Heart left ventricle (tissue), 16 donors: ENCODE measurements around the gene ADARB1. TPM values are rescaled to one million over a fixed set of nuclear protein-coding genes. Genes with fewer than 3 reads are reported as not detected.

ENCODE experiments used
- ATAC-seq, 4 donors: fragments of 200-7000 bp; cut with Tn5 transposase; one replicate each; pipeline ENCODE4 v1.9.1; 2020 to 2022; ENCODE audit warnings: moderate library complexity in 4 of 4, mild to moderate bottlenecking in 3 of 4, moderate number of reproducible peaks in 1 of 4
- DNase-seq, 5 donors: peaks; one replicate each; pipeline ENCODE4 v3.0.0-alpha.2; 2020
- H3K27ac ChIP-seq, 12 donors: fragments of 200-600 bp; sonication (generic) in 4 of 12; one replicate each; pipeline versions ENCODE4 v1.5.0 to v1.8.0; 2016 to 2022; ENCODE audit warnings: mild to moderate bottlenecking in 2 of 12
- H3K27me3 ChIP-seq, 9 donors: fragments of 200-600 bp; sonication (generic) in 2 of 9; one replicate each; pipeline versions ENCODE4 v1.5.1 to v1.8.0; 2016 to 2022; ENCODE audit warnings: mild to moderate bottlenecking in 3 of 9
- H3K36me3 ChIP-seq, 9 donors: fragments of 200-600 bp; sonication (generic) in 2 of 9; one replicate each; pipeline versions ENCODE4 v1.5.0 to v1.8.0; 2018 to 2022; ENCODE audit warnings: mild to moderate bottlenecking in 2 of 9
- H3K4me1 ChIP-seq, 12 donors: fragments of 200-600 bp; sonication (generic) in 4 of 12; one replicate each; pipeline versions ENCODE4 v1.5.0 to v1.8.0; 2016 to 2022; ENCODE audit warnings: mild to moderate bottlenecking in 3 of 12
- H3K4me3 ChIP-seq, 12 donors: fragments of 200-600 bp; sonication (generic) in 4 of 12; one replicate each; pipeline versions ENCODE4 v1.5.0 to v1.8.0; 2017 to 2022; ENCODE audit warnings: mild to moderate bottlenecking in 9 of 12, moderate library complexity in 4 of 12
- H3K9me3 ChIP-seq, 12 donors: fragments of 200-600 bp; sonication (generic) in 4 of 12; one replicate each; pipeline versions ENCODE4 v1.5.0 to v1.8.0; 2016 to 2022; ENCODE audit warnings: mild to moderate bottlenecking in 1 of 12
- CTCF ChIP-seq, 12 donors: fragments of 200-600 bp; sonication (generic) in 4 of 12; IDR thresholded peaks; one replicate each; pipeline versions ENCODE4 v1.5.0 to v1.8.0; 2018 to 2022; ENCODE audit warnings: antibody characterized with exemption in 12 of 12, mild to moderate bottlenecking in 5 of 12
- POLR2A ChIP-seq, 2 donors: fragments of 450-650 bp; IDR thresholded peaks; one replicate each; pipeline ENCODE4 v1.6.1; 2017; ENCODE audit warnings: antibody characterized with exemption in 2 of 2, mild to moderate bottlenecking in 2 of 2, moderate library complexity in 2 of 2
- WGBS, 4 donors: extraction: QIAGEN DNeasy Blood & Tissue Kit in 2 of 4; methylation state at CpG; one replicate each; pipeline versions ENCODE4 v1.1.5 to v1.1.7; 2013 to 2018; 5-methylcytosine and 5-hydroxymethylcytosine counted together
- intact Hi-C, 10 donors: fragments of 100-400 bp; cut with DNase I; formaldehyde crosslinking; loops; one replicate each; pipeline versions ENCODE4 v1.11.1 to v1.14.2; 2022
- polyA plus RNA-seq, 2 donors: library from polyadenylated mRNA; stranded (reverse); fragments of 200-250 nt; gene quantifications; one replicate each; pipeline ENCODE4 v1.2.3, GENCODE V29; 2013
- total RNA-seq, 9 donors: library from RNA; depleted of rRNA in 2 of 9; stranded (reverse); fragments of >200 nt in 2 of 9; fragmentation: NEBNext Ultra II Directional in 3 of 9; extraction: Animal tissue kit (Norgen Biotek cat#: 25700) in 3 of 9; gene quantifications; one replicate each; pipeline versions ENCODE4 v1.1.0 to v1.2.4, GENCODE V29; 2016 to 2023
- donor health status: ischemic (EF 13 %, LVEDD 7.1; RV severe dilation, severe dysfunction).
- donor health status: healthy with polysubstance abuse.
- donor health status: DM: no; HTN: yes; CAD: no.
- donor health status: DM: no; HTN: no; CAD: no.
- donor health status: ischemic (EF 25% LVEDD 6.9; RV normal size, moderate dysfunction).
- donor health status: ischemic (EF 25% LVEDD 5.7; RV mildly dilated, moderate dysfunction).
- donor health status: healthy.
- donor health status: DM: yes; HTN: yes; CAD: no.
- donor health status: ischemic (EF 35%, LVEDD 5.7; RV mildly dilated, moderate dysfunction).
- donor health status: nonischemic (EF 11% LVEDD 7.7; RV severe dilation, severe dysfunction).
- donor health status: DM: yes; HTN: yes; CAD: no.
- donor health status: PGD.
- donor health status: ischemic (EF 29% LVEDD 5.4; RV normal size, mild dysfunction).
- donor health status: nonischemic (EF 23%, LVEDD 6.1; RV moderate dilation, normal function).

The ADARB1 gene
- total and polyA plus RNA-seq, 11 donors, result 6.9 to 16.3 (median 12.0) TPM

GRCh38 chr21:45035477-45035848, 38.9 kb upstream of the ADARB1 start:
- no peak for ATAC-seq
- Histone ChIP-seq H3K4me3 (no peak overlapping the region), H3K9me3 (peaks cover 0 to 16% (median 11%) of the 10 kb centered on the region in 12 donors), H3K36me3 (no peaks in the 10 kb centered on the region), H3K27ac (no peak overlapping the region), H3K4me1 (peaks cover 5 to 43% (median 25%) of the 10 kb centered on the region in 12 donors), H3K27me3 (no peaks in the 10 kb centered on the region)
- DNase-seq, result no peak
- WGBS, 4 donors, result 82 to 93% (median 86%) methylated on average over 8 of the region's 8 CpGs
- intact Hi-C loops, result loop anchor here in 1 of 10 donors (2.0 kb wide), 1 partner anchor 43 kb away; no protein-coding TSS in a partner anchor
- TF ChIP-seq POLR2A (IDR thresholded peaks at IDR 0.05) (no peak), CTCF (IDR thresholded peaks at IDR 0.05) (no peak)

- intact Hi-C loops, result no loop called here
- H3K4me1 ChIP-seq, result peaks cover 3 to 42% (median 21%) of the 10 kb centered on the region in 12 donors
- DNase-seq, result no peak
These were observed 37.8 kb upstream of the ADARB1 start for GRCh38 chr21:45036630-45037029.

GRCh38 chr21:45037986-45038385, 36.4 kb upstream of the ADARB1 start:
- peaks cover 3 to 39% (median 18%) of the 10 kb centered on the region in 12 donors for H3K4me1 ChIP-seq
- TF ChIP-seq CTCF (IDR thresholded peaks at IDR 0.05) (no peak), POLR2A (IDR thresholded peaks at IDR 0.05) (no peak)
- WGBS, 4 donors, result 82 to 90% (median 87%) methylated on average over 9 of the region's 9 CpGs

More at GRCh38 chr21:45036630-45037029, 37.8 kb upstream of the ADARB1 start:
- TF ChIP-seq CTCF (IDR thresholded peaks at IDR 0.05), result no peak
- TF ChIP-seq POLR2A (IDR thresholded peaks at IDR 0.05), result no peak
- H3K27ac ChIP-seq, result no peak overlapping the region
- H3K4me3 ChIP-seq, result no peak overlapping the region
- H3K9me3 ChIP-seq, result peaks cover 0 to 16% (median 11%) of the 10 kb centered on the region in 12 donors
- WGBS, 4 donors, result 61 to 73% (median 64%) methylated on average over 1 of the region's 1 CpG
- no peaks in the 10 kb centered on the region for H3K36me3 ChIP-seq
- H3K27me3 ChIP-seq, result no peaks in the 10 kb centered on the region
- ATAC-seq, result no peak

GRCh38 chr21:45039317-45040156, 34.8 kb upstream of the ADARB1 start:
- Histone ChIP-seq H3K4me3 (no peak overlapping the region), H3K27ac (no peak overlapping the region), H3K27me3 (no peaks in the 10 kb centered on the region), H3K36me3 (no peaks in the 10 kb centered on the region), H3K4me1 (peaks cover 0 to 28% (median 5%) of the 10 kb centered on the region in 12 donors), H3K9me3 (peaks cover 0 to 16% (median 11%) of the 10 kb centered on the region in 12 donors)
- ATAC-seq (no peak), DNase-seq (no peak)
- WGBS, 4 donors, result 84 to 98% (median 90%) methylated on average over 3 of the region's 3 CpGs
- intact Hi-C loops, result no loop called here
- TF ChIP-seq POLR2A (IDR thresholded peaks at IDR 0.05), result no peak
- no peak for TF ChIP-seq CTCF (IDR thresholded peaks at IDR 0.05)

More at GRCh38 chr21:45037986-45038385, 36.4 kb upstream of the ADARB1 start:
- H3K27me3 ChIP-seq, result no peaks in the 10 kb centered on the region
- intact Hi-C loops, result no loop called here
- H3K9me3 ChIP-seq, result peaks cover 0 to 16% (median 11%) of the 10 kb centered on the region in 12 donors
- DNase-seq (no peak), ATAC-seq (no peak)
- no peaks in the 10 kb centered on the region for H3K36me3 ChIP-seq
- H3K4me3 ChIP-seq, result no peak overlapping the region
- no peak overlapping the region for H3K27ac ChIP-seq
